ENCODE measurements around the gene PSG5. TPM values are rescaled to one million over a fixed set of nuclear protein-coding genes. Genes with fewer than 3 reads are reported as not detected.

PSG5 gene
- 0.54 to 0.79 TPM (median 0.58 TPM) in 5 replicates for total RNA-seq (2022; extraction: Qiagen RNA extraction)

DNA sequence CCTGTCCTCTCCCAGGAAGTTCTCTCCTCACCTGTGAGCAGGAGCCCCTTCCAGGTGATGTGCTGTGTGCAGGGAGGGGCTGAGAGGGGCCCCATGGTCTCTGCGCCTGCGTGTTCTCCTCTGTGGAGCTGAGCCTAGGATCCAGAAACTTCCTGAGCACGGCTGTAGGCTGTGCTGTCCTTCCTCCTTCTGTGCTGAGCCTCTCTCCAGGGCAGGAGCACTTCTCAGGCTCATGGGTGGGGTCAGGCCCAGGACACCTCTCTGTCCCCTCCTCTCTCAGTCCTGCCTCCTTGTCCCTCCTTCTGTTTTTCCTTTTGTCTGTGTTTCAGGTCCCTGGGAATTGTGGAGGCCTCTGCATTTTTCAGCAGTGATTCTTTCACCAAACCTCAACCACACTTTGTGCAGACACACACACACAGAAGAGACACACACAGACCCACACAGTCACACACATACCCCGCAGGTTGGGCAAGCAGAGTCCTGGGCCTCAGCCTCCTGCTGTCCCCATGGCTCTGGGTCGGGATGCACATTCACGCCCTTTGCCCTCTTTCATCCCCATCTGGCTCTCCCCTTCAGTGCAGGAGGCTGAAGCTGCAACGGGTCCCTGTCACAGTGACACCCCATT lies at the start of gene PSG5:
TSS of gene PSG5 (minus strand) at position 226 of the 625 bp plus-strand sequence. CDS start at position 95, 131 bp downstream.

DNA sequence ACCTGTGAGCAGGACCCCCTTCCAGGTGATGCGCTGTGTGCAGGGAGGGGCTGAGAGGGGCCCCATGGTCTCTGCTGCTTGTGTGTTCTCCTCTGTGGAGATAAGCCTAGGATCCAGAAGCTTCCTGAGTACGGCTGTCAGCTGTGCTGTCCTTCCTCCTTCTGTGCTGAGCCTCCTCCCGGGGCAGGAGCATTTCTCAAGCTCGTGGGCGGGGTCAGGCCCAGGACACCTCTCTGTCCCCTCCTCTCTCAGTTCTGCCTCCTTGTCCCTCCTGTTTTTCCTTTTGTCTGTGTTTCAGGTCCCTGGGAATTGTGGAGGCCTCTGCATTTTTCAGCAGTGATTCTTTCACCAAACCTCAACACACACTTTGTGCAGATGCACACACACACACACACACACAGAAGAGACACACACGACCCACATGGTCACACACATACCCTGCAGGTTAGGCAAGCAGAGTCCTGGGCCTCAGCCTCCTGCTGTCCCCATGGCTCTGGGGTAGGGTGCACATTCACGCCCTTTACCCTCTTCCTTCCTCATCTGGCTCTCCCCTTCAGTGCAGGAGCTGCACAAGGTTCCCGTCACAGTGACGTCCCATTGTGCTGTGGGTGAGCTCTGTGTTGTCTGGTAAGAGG lies 19.3 kb upstream of the PSG5 start, which contains the start of gene PSG4:
TSS of gene PSG4 (minus strand) at position 168 of the 635 bp plus-strand sequence. CDS start at position 66, 102 bp downstream.

Other genes starting within 250 kb of the PSG5 start
- gene PSG7, start 249.3 kb downstream of the PSG5 start, total RNA-seq (2022; extraction: Qiagen RNA extraction): 0.04 to 0.07 TPM (median 0.05 TPM) in 3 of 5 replicates, not detected in the others
- not detected in 5 replicates for gene PSG11, start 160.1 kb downstream of the PSG5 start, total RNA-seq (2022; extraction: Qiagen RNA extraction)
- 0.05 TPM in 1 of 5 replicates, not detected in the others for gene PSG2, start 103.8 kb downstream of the PSG5 start, total RNA-seq (2022; extraction: Qiagen RNA extraction)
- 0.60 to 1.1 TPM (median 0.82 TPM) in 5 replicates for gene PSG4, start 19.1 kb upstream of the PSG5 start, total RNA-seq (2022; extraction: Qiagen RNA extraction)
- 0.05 to 0.16 TPM (median 0.12 TPM) in 5 replicates for gene PSG9, start 83.0 kb upstream of the PSG5 start, total RNA-seq (2022; extraction: Qiagen RNA extraction)
- 0.07 to 0.16 TPM (median 0.10 TPM) in 5 replicates for gene CD177, start 167.2 kb upstream of the PSG5 start, total RNA-seq (2022; extraction: Qiagen RNA extraction)
- not detected in 5 replicates for gene TEX101, start 228.4 kb upstream of the PSG5 start, total RNA-seq (2022; extraction: Qiagen RNA extraction)

Measured in A549 treated with CORT108297 at 1 μM for 4 hours (cell line).